T follicular helper cell (primary cell): ENCODE data around the gene TSPAN9.

ENCODE experiments used
- DNase-seq: peaks from one replicate; pipeline ENCODE4 v3.0.0-alpha.2; 2020; ENCODE audit warnings: low read depth

Gene TSPAN9

DNA sequence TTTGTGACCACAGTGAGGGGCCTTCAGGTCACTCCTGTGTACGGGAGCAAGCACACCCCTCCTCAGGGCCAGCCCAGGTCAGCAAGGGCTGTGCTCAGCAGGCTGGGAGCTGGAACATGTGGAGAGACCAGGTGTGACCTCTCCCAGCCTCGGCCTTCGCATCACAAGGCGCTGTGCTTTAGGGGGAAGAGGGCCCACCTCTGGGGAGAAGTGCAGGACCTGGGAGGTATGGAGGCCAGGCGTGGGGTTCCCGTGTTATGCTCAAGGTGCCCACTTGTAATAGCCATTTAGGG, 219.2 kb downstream of the TSPAN9 start:
- no peak for DNase-seq

GRCh38 chr12:3298603-3299002, 221.4 kb downstream of the TSPAN9 start:
- no peak for DNase-seq

- peak; percentile 68 for DNase-seq
Observed at GRCh38 chr12:3299929-3300832, 223.0 kb downstream of the TSPAN9 start.

GRCh38 chr12:3300833-3301401, 223.7 kb downstream of the TSPAN9 start:
- no peak for DNase-seq

DNA sequence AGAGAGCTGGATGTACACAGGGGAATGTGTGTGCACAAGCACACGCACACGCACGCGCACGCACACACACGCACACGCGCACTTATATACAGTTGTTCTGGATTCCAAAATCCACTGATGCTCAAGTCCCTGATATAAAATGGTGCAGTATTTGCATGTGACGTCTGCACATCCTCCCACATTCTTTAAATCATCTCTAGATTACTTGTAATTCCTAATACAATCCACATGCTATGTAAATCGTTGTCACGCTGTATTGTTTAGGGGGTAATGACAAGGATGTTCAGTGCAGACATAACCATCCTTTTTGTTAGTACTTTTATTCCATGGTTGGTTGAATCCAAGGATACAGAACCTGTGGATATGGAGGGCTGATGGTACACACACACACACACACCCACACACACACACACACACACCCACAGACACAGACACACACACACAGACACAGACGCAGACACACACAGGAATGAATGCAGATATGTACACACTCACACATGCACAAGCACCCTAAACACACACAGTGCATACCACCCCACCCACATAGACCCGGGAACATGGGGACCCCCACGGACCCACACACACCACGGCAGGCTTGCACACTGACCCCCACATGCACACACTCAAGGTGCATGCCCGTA, 225.3 kb downstream of the TSPAN9 start:
- DNase-seq, result no peak

DNA sequence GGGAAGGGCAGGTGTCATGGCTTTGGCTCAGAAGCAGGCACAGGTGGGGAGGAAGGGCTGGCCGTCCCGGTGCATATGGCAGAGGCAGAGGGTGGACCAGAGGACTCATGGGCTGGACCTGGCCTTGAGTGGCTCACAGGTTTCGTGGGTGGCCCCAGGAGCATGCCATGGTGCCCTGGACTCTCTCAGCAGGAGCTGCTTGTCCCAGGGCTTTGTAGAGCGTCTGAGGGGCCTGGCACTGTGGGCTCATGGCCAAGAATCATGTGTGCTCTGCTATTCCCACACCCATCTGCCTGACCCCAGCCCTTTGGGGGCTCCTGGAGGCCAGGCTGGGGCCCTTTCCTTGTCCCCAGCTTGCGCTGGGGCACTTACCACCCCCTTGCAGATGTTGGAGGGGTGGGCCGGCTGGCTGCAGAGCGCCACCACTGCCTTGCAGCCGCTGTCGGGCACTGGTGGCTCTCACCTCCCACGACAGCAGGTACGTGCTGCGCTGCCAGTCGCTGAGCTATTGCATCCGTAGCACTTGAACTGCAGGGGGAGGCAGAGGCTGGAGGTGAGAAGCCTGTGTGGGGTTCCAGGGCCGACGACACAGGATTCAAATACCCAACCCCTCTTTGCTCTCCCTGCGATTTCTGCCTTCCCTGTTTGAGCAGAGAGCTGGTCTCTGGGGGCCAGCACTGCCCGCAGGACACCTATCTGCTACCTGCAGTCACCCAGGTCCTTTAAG, 226.4 kb downstream of the TSPAN9 start:
- DNase-seq, result no peak

- no peak for DNase-seq
Observed at GRCh38 chr12:3304436-3305165, 227.4 kb downstream of the TSPAN9 start.

GRCh38 chr12:3305464-3305863, 228.3 kb downstream of the TSPAN9 start:
- no peak for DNase-seq

GRCh38 chr12:3305904-3306619, 228.9 kb downstream of the TSPAN9 start:
- DNase-seq, result no peak

GRCh38 chr12:3307389-3307788, 230.2 kb downstream of the TSPAN9 start:
- DNase-seq, result no peak

DNA sequence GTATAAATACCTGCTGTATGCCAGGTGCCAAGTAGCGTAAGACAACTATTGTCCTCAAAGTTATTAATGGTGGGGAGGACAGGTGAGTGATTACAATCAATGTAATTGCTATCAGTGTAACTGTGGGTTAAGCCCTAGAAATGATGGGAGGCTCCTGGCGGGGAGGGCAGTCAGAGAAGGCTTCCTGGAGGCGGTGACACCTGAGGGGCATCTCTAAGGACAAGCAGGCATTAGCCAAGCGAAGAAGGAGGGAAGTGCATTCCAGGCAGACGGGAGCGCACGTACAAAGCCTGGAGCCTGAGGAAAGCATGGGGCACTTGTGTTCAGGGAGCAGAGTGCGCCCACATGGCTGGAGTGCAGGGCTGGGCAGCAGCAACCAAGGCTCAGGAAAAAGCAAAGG, 230.9 kb downstream of the TSPAN9 start:
- DNase-seq, result no peak

DNA sequence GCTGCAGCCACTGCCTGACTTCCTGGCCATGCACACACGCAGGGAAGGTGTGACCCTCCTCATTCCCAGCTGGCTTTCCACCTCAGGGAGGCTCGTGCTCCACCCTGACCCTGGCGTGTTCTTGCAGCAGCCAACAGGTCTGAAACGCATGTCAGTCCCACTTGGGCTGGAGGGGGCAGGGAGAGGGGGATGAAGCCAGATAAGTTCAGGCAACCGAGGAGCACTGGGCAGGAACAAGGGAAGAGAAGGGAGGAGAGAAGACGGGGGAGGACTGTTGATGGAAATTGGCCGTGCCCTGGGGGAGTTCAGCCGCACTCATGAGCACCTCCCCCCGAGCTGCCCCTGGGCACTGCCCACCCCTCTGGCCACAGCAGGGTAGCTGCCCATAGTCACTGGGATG, 231.4 kb downstream of the TSPAN9 start:
- DNase-seq, result no peak

- no peak for DNase-seq
Observed at GRCh38 chr12:3309805-3310204, 232.6 kb downstream of the TSPAN9 start.

GRCh38 chr12:3310271-3311026, 233.3 kb downstream of the TSPAN9 start:
- DNase-seq, result no peak

DNA sequence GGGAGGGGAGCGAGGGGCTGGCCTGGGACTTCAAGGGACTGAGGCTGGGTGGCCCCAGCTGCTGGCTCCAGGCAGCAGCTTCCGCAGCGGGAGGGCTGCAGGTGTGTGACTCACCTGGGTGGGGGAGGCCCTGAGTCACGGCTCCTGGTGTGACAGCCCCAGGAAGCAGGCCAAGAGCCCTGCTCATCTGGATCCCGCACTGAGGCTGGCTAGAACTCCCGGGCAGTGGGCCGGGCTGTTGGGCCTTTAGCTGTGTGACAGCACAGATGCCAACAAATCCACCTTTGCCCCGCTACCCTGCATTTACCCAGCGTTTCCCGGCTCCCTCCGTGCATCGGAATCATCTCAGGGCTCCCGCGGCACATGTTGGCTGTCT, 233.8 kb downstream of the TSPAN9 start:
- no peak for DNase-seq

DNA sequence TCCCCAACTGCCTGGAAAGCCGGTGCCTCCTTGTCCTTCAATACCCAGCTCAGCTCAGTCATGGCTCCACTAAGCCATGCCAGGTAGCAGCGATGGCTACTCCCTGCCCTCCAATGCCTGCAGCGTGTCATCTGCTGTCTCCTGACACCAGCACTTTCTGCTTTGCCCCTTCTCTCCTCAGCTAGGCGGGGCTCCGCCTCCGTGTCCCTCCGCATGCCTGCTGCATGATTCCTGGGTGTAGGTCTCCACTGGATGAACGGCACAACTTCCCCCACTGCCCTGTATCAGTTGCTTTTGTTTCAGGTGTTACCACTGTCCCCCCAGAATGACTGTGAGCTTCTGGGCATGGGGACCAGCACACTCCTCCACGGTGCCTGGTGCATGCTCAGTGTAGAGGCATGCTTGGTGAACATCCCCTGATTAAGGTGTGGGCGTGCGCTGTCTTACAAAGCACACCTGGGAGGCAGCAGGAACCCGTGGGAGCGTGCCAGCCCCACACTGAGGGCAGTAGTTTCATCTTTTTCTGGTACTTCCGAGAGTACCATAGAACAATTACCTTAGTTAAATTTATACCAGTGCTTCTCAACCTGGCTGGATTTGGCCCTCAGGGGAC, 234.4 kb downstream of the TSPAN9 start:
- no peak for DNase-seq

DNA sequence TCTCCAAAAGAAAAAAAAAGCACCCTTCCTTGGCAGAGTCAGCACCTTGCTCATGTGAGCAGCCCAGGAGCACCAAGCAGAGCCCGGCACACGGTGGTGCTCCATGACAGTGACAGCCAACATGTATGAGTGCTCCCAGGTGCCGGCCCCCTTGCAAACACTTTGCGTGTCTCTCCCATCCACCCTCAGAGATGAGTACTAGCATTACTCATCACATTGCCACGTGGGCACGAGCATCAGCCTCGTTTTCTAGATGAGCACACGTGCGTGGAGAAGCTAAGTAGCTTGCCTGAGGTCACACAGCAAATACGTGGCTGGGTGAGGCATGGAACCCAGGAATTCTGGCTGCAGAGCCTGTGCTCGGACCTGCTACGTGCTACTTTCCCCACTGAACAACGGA, 235.9 kb downstream of the TSPAN9 start:
- DNase-seq, result no peak

- no peak for DNase-seq
Observed at GRCh38 chr12:3313675-3314663, 236.8 kb downstream of the TSPAN9 start.

GRCh38 chr12:3315201-3315661, 238.1 kb downstream of the TSPAN9 start:
- DNase-seq, result no peak
